Measurements from ENCODE around the gene ZFYVE27.

The ZFYVE27 gene

GRCh38 chr10:97708976-97709946, 27.7 kb upstream of the ZFYVE27 start:
- DNase-seq (ENCODE audit: low spot score in 2 of 2): no peak
- peaks cover 2% of the 10 kb centered on the region for H3K36me3 Mint-ChIP-seq (ENCODE audit: insufficient read depth)
- H3K9me3 Mint-ChIP-seq: no peaks in the 10 kb centered on the region
- no peak for ATAC-seq (replicated peaks; ENCODE audit: extremely low read depth, poor library complexity, severe bottlenecking)
- peaks cover 12% of the 10 kb centered on the region for H3K4me1 Mint-ChIP-seq
- H3K27ac Mint-ChIP-seq (ENCODE audit: low read depth): no peak overlapping the region
- no peak overlapping the region for H3K4me3 Mint-ChIP-seq
- H3K27me3 Mint-ChIP-seq: peaks cover 60% of the 10 kb centered on the region

GRCh38 chr10:97711640-97712572, 25.0 kb upstream of the ZFYVE27 start:
- H3K4me1 Mint-ChIP-seq: peaks cover 15% of the 10 kb centered on the region
- DNase-seq (ENCODE audit: low spot score in 2 of 2) (no peak), ATAC-seq (replicated peaks; ENCODE audit: extremely low read depth, poor library complexity, severe bottlenecking) (no peak)
- H3K36me3 Mint-ChIP-seq (ENCODE audit: insufficient read depth): peaks cover 2% of the 10 kb centered on the region
- peak overlapping the region; percentile 87 for H3K4me3 Mint-ChIP-seq
- no peak overlapping the region for H3K27ac Mint-ChIP-seq (ENCODE audit: low read depth)
- peaks cover 44% of the 10 kb centered on the region for H3K27me3 Mint-ChIP-seq
- no peaks in the 10 kb centered on the region for H3K9me3 Mint-ChIP-seq

- Mint-ChIP-seq H3K4me1 (peaks cover 15% of the 10 kb centered on the region), H3K36me3 (ENCODE audit: insufficient read depth) (peaks cover 2% of the 10 kb centered on the region), H3K4me3 (peak within 1 kb of the TSS; percentile 87), H3K27ac (ENCODE audit: low read depth) (peak within 1 kb of the TSS; percentile 75), H3K27me3 (peaks cover 39% of the 10 kb centered on the region), H3K9me3 (no peaks in the 10 kb centered on the region)
- ATAC-seq (replicated peaks; ENCODE audit: extremely low read depth, poor library complexity, severe bottlenecking) (no peak), DNase-seq (ENCODE audit: low spot score in 2 of 2) (no peak)
Measured at GRCh38 chr10:97713339-97713825, 23.5 kb upstream of the ZFYVE27 start, which contains the start of gene MARVELD1. Gene MARVELD1, plus strand, starts transcription at chr10:97713730. Its CDS starts 147 bp downstream, at chr10:97713877.

GRCh38 chr10:97713826-97714400, 23.0 kb upstream of the ZFYVE27 start:
- Mint-ChIP-seq H3K4me1 (peaks cover 15% of the 10 kb centered on the region), H3K4me3 (peak overlapping the region; percentile 87), H3K27ac (ENCODE audit: low read depth) (peak overlapping the region; percentile 75), H3K36me3 (ENCODE audit: insufficient read depth) (peaks cover 2% of the 10 kb centered on the region), H3K27me3 (peaks cover 34% of the 10 kb centered on the region), H3K9me3 (no peaks in the 10 kb centered on the region)
- DNase-seq (ENCODE audit: low spot score in 2 of 2): peak; percentile 25 to 38
- ATAC-seq (replicated peaks; ENCODE audit: extremely low read depth, poor library complexity, severe bottlenecking): peak; percentile 85

GRCh38 chr10:97714401-97715258, 22.3 kb upstream of the ZFYVE27 start:
- H3K4me3 Mint-ChIP-seq: peak overlapping the region; percentile 87
- peak; percentile 33 for ATAC-seq (replicated peaks; ENCODE audit: extremely low read depth, poor library complexity, severe bottlenecking)
- H3K27ac Mint-ChIP-seq (ENCODE audit: low read depth): peak overlapping the region; percentile 75
- no peaks in the 10 kb centered on the region for H3K9me3 Mint-ChIP-seq
- no peak for DNase-seq (ENCODE audit: low spot score in 2 of 2)
- H3K4me1 Mint-ChIP-seq: peaks cover 15% of the 10 kb centered on the region
- H3K36me3 Mint-ChIP-seq (ENCODE audit: insufficient read depth): peaks cover 2% of the 10 kb centered on the region
- peaks cover 27% of the 10 kb centered on the region for H3K27me3 Mint-ChIP-seq

- Mint-ChIP-seq H3K4me3 (peak overlapping the region; percentile 87), H3K27me3 (peaks cover 19% of the 10 kb centered on the region), H3K9me3 (no peaks in the 10 kb centered on the region), H3K27ac (ENCODE audit: low read depth) (no peak overlapping the region), H3K36me3 (ENCODE audit: insufficient read depth) (peaks cover 2% of the 10 kb centered on the region), H3K4me1 (peaks cover 15% of the 10 kb centered on the region)
- DNase-seq (ENCODE audit: low spot score in 2 of 2): no peak
- no peak for ATAC-seq (replicated peaks; ENCODE audit: extremely low read depth, poor library complexity, severe bottlenecking)
Measured at GRCh38 chr10:97715259-97715874, 21.6 kb upstream of the ZFYVE27 start.

- Mint-ChIP-seq H3K27me3 (peaks cover 6% of the 10 kb centered on the region), H3K4me3 (no peak overlapping the region), H3K9me3 (no peaks in the 10 kb centered on the region), H3K27ac (ENCODE audit: low read depth) (no peak overlapping the region), H3K36me3 (ENCODE audit: insufficient read depth) (peaks cover 2% of the 10 kb centered on the region), H3K4me1 (peaks cover 15% of the 10 kb centered on the region)
- ATAC-seq (replicated peaks; ENCODE audit: extremely low read depth, poor library complexity, severe bottlenecking): no peak
- DNase-seq (ENCODE audit: low spot score in 2 of 2): no peak
Measured at GRCh38 chr10:97717627-97718026, 19.3 kb upstream of the ZFYVE27 start.

GRCh38 chr10:97718178-97718577, 18.8 kb upstream of the ZFYVE27 start:
- Mint-ChIP-seq H3K4me3 (no peak overlapping the region), H3K9me3 (no peaks in the 10 kb centered on the region), H3K36me3 (ENCODE audit: insufficient read depth) (peaks cover under 1% of the 10 kb centered on the region)

GRCh38 chr10:97718659-97719142, 18.2 kb upstream of the ZFYVE27 start:
- no peaks in the 10 kb centered on the region for H3K9me3 Mint-ChIP-seq
- no peak overlapping the region for H3K27ac Mint-ChIP-seq (ENCODE audit: low read depth)
- H3K4me1 Mint-ChIP-seq: peaks cover 9% of the 10 kb centered on the region
- H3K4me3 Mint-ChIP-seq: no peak overlapping the region
- no peaks in the 10 kb centered on the region for H3K27me3 Mint-ChIP-seq
- H3K36me3 Mint-ChIP-seq (ENCODE audit: insufficient read depth): no peaks in the 10 kb centered on the region
- no peak for ATAC-seq (replicated peaks; ENCODE audit: extremely low read depth, poor library complexity, severe bottlenecking)
- no peak for DNase-seq (ENCODE audit: low spot score in 2 of 2)

More at GRCh38 chr10:97718178-97718577, 18.8 kb upstream of the ZFYVE27 start:
- Mint-ChIP-seq H3K27me3 (peaks cover under 1% of the 10 kb centered on the region), H3K4me1 (peaks cover 10% of the 10 kb centered on the region), H3K27ac (ENCODE audit: low read depth) (no peak overlapping the region)
- ATAC-seq (replicated peaks; ENCODE audit: extremely low read depth, poor library complexity, severe bottlenecking): no peak
- no peak for DNase-seq (ENCODE audit: low spot score in 2 of 2)

GRCh38 chr10:97719602-97720001, 17.3 kb upstream of the ZFYVE27 start:
- no peaks in the 10 kb centered on the region for H3K4me1 Mint-ChIP-seq
- H3K4me3 Mint-ChIP-seq: no peak overlapping the region
- H3K27ac Mint-ChIP-seq (ENCODE audit: low read depth): no peak overlapping the region
- no peaks in the 10 kb centered on the region for H3K36me3 Mint-ChIP-seq (ENCODE audit: insufficient read depth)
- ATAC-seq (replicated peaks; ENCODE audit: extremely low read depth, poor library complexity, severe bottlenecking) (no peak), DNase-seq (ENCODE audit: low spot score in 2 of 2) (no peak)
- no peaks in the 10 kb centered on the region for H3K9me3 Mint-ChIP-seq
- peaks cover 6% of the 10 kb centered on the region for H3K27me3 Mint-ChIP-seq
